Kidney (tissue), 14 donors: ENCODE measurements around the gene ENPP6. TPM values are rescaled to one million over a fixed set of nuclear protein-coding genes. Genes with fewer than 3 reads are reported as not detected.

Experiments used
- DNase-seq, 5 donors: peaks; one replicate each; pipeline ENCODE4 v3.0.0-alpha.2; 2013 to 2020
- FAIRE-seq: peaks from 2 replicates; lab custom pipeline; 2012; peaks lifted over from hg19 to GRCh38; lab: Jason Lieb, UNC
- H3K27ac ChIP-seq, 2 donors: one replicate each; pipeline ENCODE4 v1.7.0; 2013; ENCODE audit warnings: low read depth in 2 of 2, low read length in 2 of 2, inconsistent platforms in 1 of 2
- H3K27me3 ChIP-seq: one replicate; pipeline ENCODE4 v1.7.1; 2013; ENCODE audit warnings: low read length, inconsistent platforms; ENCODE audit not compliant: control insufficient read depth, insufficient read depth
- H3K36me3 ChIP-seq, 3 donors: one replicate each; pipeline versions ENCODE4 v1.7.0 to v1.7.1; 2013; ENCODE audit warnings: low read length in 3 of 3, control low read depth in 1 of 3, inconsistent platforms in 1 of 3; ENCODE audit not compliant: insufficient read depth in 3 of 3, control insufficient read depth in 2 of 3
- H3K4me1 ChIP-seq, 3 donors: one replicate each; pipeline versions ENCODE4 v1.7.0 to v1.7.1; 2013; ENCODE audit warnings: low read length in 3 of 3, inconsistent platforms in 1 of 3, low read depth in 1 of 3; ENCODE audit not compliant: control insufficient read depth in 2 of 3, insufficient read depth in 2 of 3
- H3K4me3 ChIP-seq, 3 donors: one replicate each; pipeline versions ENCODE4 v1.7.0 to v1.8.1; 2013; ENCODE audit warnings: low read length in 3 of 3, control low read depth in 1 of 3, inconsistent platforms in 1 of 3
- H3K9ac ChIP-seq, 3 donors: one replicate each; pipeline versions ENCODE4 v1.7.0 to v1.7.1; 2013; ENCODE audit warnings: low read length in 3 of 3, control low read depth in 1 of 3, inconsistent platforms in 1 of 3
- H3K9me3 ChIP-seq, 3 donors: one replicate each; pipeline versions ENCODE4 v1.7.0 to v1.7.1; 2013; ENCODE audit warnings: low read length in 3 of 3, control low read depth in 1 of 3, inconsistent platforms in 1 of 3; ENCODE audit not compliant: control insufficient read depth in 2 of 3, insufficient read depth in 1 of 3
- intact Hi-C: fragments of 100-400 bp; cut with DNase I; formaldehyde crosslinking; loops from one replicate; pipeline ENCODE4 v1.11.1; 2022
- polyA plus RNA-seq: library from polyadenylated mRNA; stranded (reverse); fragments of 350-450 nt; fragmentation: Illumina TruSeq; extraction: RNeasy Lipid Tissue Mini Kit (QIAGEN cat#74804); gene quantifications from one replicate; pipeline ENCODE4 v1.2.3, GENCODE V29; 2014; ENCODE audit warnings: low read depth, low replicate concordance; ENCODE audit not compliant: insufficient read depth
- total RNA-seq: library from RNA; stranded (reverse); fragmentation: NEBNext Ultra II Directional; extraction: Animal tissue kit (Norgen Biotek cat#: 25700); gene quantifications from one replicate; pipeline ENCODE4 v1.2.1, GENCODE V29; 2021
- TF ChIP-seq, protein P1 (sequence below): IDR thresholded peaks from 3 replicates; pipeline ENCODE4 v1.5.1; 2012; ENCODE audit warnings: mild to moderate bottlenecking, moderate library complexity, borderline replicate concordance; ENCODE audit not compliant: insufficient read depth; ENCODE audit errors: extremely low read depth
- donor health status: control.
- donor health status: control.
- donor health status: control.
- donor health status: control.
- donor health status: control.
- donor health status: DM: yes; HTN: yes; CAD: no.
- donor health status: Normal renal cell carcinoma (clear cell type).

Gene ENPP6
- total and polyA plus RNA-seq, 2 donors from 2014 or later = 0.91 to 7.2 TPM

DNA sequence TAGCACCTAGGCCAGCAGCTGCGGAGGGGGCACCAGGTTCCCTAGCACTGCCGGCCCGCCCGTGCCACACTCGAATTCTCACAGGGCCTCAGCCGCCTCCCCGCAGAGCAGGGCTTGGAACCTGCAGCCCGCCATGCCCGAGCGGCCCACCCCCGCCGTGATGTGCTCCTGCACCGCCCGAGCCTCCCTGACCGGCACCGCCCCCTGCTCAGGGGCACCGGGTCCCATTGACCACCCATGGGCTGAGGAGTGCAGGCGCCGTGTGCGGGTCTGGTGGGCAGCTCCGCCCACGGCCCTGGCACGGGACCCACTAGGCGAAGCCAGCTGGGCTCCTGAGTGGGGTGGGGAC, 35.4 kb upstream of the ENPP6 start:
- TF ChIP-seq, protein P1, sequence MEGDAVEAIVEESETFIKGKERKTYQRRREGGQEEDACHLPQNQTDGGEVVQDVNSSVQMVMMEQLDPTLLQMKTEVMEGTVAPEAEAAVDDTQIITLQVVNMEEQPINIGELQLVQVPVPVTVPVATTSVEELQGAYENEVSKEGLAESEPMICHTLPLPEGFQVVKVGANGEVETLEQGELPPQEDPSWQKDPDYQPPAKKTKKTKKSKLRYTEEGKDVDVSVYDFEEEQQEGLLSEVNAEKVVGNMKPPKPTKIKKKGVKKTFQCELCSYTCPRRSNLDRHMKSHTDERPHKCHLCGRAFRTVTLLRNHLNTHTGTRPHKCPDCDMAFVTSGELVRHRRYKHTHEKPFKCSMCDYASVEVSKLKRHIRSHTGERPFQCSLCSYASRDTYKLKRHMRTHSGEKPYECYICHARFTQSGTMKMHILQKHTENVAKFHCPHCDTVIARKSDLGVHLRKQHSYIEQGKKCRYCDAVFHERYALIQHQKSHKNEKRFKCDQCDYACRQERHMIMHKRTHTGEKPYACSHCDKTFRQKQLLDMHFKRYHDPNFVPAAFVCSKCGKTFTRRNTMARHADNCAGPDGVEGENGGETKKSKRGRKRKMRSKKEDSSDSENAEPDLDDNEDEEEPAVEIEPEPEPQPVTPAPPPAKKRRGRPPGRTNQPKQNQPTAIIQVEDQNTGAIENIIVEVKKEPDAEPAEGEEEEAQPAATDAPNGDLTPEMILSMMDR = no peak
- Histone ChIP-seq H3K4me1 (no peaks in the 10 kb centered on the region), H3K27ac (no peak overlapping the region), H3K36me3 (no peaks in the 10 kb centered on the region), H3K27me3 (no peaks in the 10 kb centered on the region), H3K4me3 (no peak overlapping the region), H3K9me3 (no peaks in the 10 kb centered on the region), H3K9ac (no peak overlapping the region)
- DNase-seq (no peak), FAIRE-seq (no peak)
- intact Hi-C loops = no loop called here

DNA sequence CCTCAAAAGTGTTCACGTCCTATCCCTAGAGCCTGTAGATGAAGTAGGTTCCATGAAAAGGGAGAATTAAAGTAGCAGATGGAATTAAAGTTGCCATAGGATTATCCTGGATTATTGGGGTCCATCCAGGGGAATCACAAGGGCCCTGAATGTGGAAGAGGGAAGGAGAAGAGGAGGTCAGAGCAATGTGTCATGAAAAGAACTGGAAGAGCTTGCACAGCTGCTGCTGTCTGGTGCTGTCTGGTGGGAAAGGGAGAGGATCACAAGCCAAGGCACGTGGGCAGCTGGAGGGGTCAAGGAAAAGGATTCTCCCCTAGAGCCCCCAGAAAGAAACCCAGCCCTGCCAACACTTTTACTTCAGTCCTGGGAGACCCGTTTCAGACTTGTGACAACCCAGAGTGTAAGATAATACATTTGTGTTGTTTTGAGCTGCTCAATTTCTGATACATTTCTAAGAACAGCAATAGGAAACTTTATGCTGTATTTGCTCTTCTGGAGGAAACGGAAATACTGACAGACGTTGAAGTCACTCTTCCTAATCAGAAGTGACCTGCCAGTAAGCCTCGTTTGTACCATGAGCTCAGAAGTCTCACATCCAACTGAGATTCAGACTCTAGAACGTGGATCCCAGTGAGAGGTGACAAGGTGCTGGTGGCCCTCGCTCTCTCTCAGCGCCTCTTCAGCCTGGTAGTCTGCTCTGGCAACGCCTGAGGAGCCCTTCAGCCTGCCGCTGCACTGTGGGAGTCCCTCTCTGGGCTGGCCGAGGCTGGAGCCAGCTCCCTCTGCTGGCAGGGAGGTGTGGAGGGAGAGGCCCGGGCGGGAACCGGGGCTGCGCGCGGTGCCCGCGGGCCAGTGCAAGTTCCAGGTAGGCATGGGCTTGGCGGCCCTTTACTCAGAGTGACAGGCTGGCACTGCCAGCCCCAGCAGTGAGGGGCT, 34.7 kb upstream of the ENPP6 start:
- Histone ChIP-seq H3K4me3 (no peak overlapping the region), H3K9ac (no peak overlapping the region), H3K4me1 (no peaks in the 10 kb centered on the region), H3K27ac (no peak overlapping the region), H3K27me3 (no peaks in the 10 kb centered on the region), H3K36me3 (no peaks in the 10 kb centered on the region), H3K9me3 (no peaks in the 10 kb centered on the region)
- intact Hi-C loops = no loop called here
- FAIRE-seq (no peak), DNase-seq (no peak)
- TF ChIP-seq, protein P1 = no peak

DNA sequence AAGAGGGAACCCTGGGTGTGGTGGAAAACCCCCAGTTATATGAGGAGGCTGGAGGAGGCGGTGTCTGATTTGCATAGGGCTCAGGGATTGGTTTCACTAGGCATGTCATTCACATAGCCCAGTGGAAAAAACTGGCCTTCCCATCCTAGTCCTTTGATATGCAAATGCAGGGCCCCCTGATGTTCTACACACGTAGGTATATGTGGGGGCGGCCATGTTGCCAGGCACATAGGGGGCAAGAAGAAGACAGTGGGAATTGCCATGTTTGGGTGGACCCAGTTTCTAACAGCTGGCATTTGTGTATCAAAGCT, 34.0 kb upstream of the ENPP6 start:
- H3K27me3 ChIP-seq = no peaks in the 10 kb centered on the region
- H3K9ac ChIP-seq = no peak overlapping the region
- intact Hi-C loops = no loop called here
- H3K4me1 ChIP-seq = no peaks in the 10 kb centered on the region
- FAIRE-seq (no peak), DNase-seq (no peak)
- no peaks in the 10 kb centered on the region for H3K36me3 ChIP-seq
- no peak overlapping the region for H3K4me3 ChIP-seq
- H3K9me3 ChIP-seq = no peaks in the 10 kb centered on the region
- H3K27ac ChIP-seq = no peak overlapping the region
- TF ChIP-seq, protein P1 = no peak
